HG02642 (cell line): ENCODE results near the gene TMEM170A.
"Not testable (repeated sequence)": the region's sequence is repeated elsewhere in the genome, so short reads cannot be mapped to it uniquely, and the experiment has no call there.

ENCODE experiments used
- ATAC-seq: cut with Tn5 transposase; IDR thresholded peaks from one replicate; pipeline ENCODE4 v1.9.1; 2021; ENCODE audit warnings: mild to moderate bottlenecking; ENCODE audit not compliant: unreplicated experiment, poor library complexity

Gene TMEM170A, protein sequence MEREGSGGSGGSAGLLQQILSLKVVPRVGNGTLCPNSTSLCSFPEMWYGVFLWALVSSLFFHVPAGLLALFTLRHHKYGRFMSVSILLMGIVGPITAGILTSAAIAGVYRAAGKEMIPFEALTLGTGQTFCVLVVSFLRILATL

GRCh38 chr16:75464122-75464918 lies at the start of gene TMEM170A:
Gene TMEM170A (minus strand): TSS chr16:75464689. CDS start chr16:75464600, 89 bp downstream.
- ATAC-seq = peak; percentile 93

- ATAC-seq = no peak
Measured at GRCh38 chr16:75506574-75506973, 42.1 kb upstream of the TMEM170A start.

- ATAC-seq = no peak
Measured at GRCh38 chr16:75506107-75506506, 41.6 kb upstream of the TMEM170A start.

GRCh38 chr16:75503801-75504200 lies 39.3 kb upstream of the TMEM170A start:
- ATAC-seq = no peak

DNA sequence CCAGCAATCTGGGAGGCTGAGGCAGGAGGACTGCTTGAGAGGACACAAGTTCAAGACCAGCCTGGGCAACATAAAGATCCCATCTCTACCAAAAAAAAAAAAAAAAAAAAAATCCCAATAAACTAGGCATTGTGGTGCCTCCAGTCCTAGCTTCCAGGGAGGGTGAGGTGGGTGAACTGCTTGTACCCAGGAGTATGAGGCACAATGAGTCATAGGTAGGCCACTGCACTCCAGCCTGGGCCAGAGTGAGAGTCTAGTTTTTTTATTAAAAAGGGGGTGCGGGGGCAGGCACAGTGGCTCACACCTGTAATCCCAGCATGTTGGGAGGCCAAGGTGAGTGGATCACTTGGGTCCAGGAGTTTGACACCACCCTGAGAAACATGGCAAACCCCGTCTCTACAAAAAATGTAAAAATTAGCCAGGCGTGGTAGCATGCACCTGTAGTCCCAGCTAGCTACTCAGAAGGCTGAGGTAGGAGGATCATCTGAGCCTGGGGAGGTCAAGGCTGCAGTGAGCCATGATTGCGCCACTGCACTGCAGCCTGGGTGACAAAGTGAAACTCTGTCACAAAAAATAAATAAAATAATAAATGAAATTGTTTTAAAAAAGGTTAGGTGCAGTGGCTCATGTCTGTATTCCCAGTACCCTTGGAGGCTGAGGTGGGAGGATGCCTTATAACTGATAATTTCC lies 38.6 kb upstream of the TMEM170A start:
- ATAC-seq = no peak

- not testable (repeated sequence) for ATAC-seq
Measured at GRCh38 chr16:75501820-75502219, 37.3 kb upstream of the TMEM170A start.

DNA sequence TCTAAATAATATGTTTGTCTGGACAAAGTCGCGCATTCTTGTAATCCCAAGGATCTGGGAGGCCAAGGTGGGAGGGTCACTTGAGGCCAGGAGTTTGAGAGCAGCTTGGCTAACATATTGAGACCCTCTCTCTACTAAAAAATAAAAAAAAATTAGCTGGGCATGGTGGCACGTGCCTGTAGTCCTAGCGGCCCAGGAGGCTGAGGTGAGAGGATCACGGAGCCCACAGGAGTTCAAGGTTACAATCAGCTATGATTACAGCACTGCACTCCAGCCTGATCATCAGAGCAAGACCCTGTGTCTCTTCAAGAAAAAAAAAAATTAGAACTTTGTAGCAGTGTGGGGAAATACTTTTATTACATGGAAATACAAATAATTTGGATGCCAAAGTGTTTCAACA lies 36.9 kb upstream of the TMEM170A start:
- ATAC-seq = no peak

GRCh38 chr16:75498605-75499322 lies 34.3 kb upstream of the TMEM170A start:
- not testable (repeated sequence) for ATAC-seq

- no peak for ATAC-seq
Measured at GRCh38 chr16:75497558-75497957, 33.1 kb upstream of the TMEM170A start.

- peak; percentile 85 for ATAC-seq
Measured at GRCh38 chr16:75495076-75495674, 30.7 kb upstream of the TMEM170A start, which contains the start of gene CHST6. Gene CHST6 (minus strand): TSS chr16:75495441. CDS start chr16:75479828, 15,613 bp downstream.

- ATAC-seq = no peak
Measured at GRCh38 chr16:75494661-75495075, 30.2 kb upstream of the TMEM170A start.

DNA sequence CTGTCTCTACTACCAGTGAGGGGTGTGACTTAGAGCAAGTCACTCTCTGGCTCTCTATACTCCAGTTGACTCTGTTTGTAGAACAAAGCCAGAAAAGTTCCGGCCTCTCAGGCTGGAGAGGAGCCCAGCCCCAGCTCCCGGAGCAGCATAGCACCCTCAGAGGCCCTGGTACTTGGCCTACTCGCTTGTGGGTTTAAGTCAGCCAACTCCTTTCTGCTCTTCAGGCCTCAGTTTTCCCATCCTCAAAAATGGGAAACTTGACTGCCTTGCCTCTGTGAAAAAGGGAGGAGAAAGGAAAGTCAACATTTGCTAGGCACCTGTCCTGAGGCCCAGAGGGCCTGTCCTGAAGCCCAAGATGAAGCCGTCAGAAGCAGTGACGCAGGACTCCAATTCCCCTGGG lies 29.7 kb upstream of the TMEM170A start:
- ATAC-seq = no peak

GRCh38 chr16:75491876-75492275 lies 27.4 kb upstream of the TMEM170A start:
- no peak for ATAC-seq

- ATAC-seq = no peak
Measured at GRCh38 chr16:75488322-75488721, 23.8 kb upstream of the TMEM170A start.

- peak; percentile 64 for ATAC-seq
Measured at GRCh38 chr16:75486676-75487313, 22.3 kb upstream of the TMEM170A start.

DNA sequence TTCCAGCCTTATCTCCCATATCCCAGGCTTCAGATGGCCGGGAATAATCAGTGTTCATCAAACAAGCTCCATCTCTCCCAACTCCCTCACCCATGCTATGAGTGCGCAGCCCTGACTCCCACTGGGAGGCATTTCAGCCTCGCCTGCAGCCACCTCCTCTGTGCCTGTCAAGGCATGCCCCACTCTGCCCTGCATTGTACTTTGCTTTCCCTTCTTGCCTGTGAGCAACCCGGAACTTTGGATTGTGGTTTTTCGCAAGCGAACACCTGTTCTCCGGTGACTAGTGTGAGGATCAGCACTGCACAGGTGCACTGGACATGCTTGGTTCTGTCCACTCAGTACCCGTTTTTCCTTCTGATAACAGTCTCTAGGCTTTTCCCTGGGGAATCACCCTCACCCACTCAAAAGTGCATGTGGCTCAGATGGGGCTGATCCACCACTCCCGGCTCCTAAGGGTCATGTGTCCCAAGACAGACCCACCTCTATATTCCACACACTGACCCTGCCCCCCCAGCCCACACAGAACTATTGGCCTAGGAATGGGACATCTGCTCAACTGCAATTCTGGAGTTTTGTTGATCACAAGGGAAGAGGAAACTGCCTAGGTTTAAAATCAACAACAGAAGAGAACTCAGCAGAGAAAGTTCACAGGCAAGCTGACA lies 21.7 kb upstream of the TMEM170A start:
- no peak for ATAC-seq

DNA sequence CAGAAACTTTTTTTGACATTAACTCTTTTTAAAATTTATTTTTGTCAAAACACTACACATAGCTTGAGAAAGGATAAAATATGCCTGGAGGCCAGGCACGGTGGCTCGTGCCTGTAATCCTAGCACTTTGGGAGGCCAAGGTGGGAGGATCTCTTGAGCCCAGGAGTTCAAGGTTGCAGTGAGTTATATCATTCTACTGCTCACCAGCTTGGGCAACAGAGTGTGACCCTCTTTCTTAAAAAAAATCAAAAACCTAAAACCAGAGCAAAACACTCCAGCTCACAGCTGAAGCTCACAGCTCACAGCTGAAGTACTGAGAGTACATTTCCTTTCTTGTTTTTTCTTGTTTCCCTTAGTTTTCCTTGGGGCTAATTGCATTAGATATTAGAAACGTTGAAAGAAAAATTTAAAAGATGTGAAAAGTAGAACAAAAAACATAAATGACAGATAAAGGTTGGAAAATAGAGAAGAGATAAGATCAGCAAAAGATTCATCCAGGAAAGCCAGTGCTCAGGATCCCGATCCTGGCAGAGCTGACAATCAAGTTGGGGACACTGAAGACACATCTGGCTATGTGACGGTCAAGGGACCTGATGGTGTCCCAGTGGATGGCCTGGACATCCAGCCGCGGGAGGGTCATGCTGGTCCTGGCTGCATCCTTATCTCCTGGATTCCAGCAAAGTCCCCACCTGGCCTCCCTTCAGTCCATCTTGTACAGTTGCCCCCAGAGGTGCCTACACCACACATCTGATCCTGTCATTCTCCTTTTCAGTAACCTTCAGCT lies 20.9 kb upstream of the TMEM170A start:
- peak; percentile 53 for ATAC-seq

- no peak for ATAC-seq
Measured at GRCh38 chr16:75483222-75483621, 18.7 kb upstream of the TMEM170A start.
